Activated T-helper 2 cell treated with anti-CD3 and anti-CD28 coated beads, Interferon-gamma antibody, Interleukin-2, Interleukin-4, amounts not matched to agents 10 μg/mL and 5 μg/mL and 100 μg/mL, durations not matched to agents 14 hours and 24 hours and 36 hours (primary cell): ENCODE data around the gene LGR4. TPM values are rescaled to one million over a fixed set of nuclear protein-coding genes. Genes with fewer than 3 reads are reported as not detected.

Experiments
- DNase-seq: peaks from one replicate; pipeline ENCODE4 v3.0.0; 2021; ENCODE audit warnings: low spot score
- H3K27ac Mint-ChIP-seq: one replicate; pipeline ENCODE4 v1.8.0; 2021; ENCODE audit warnings: mixed read lengths
- H3K27me3 Mint-ChIP-seq: one replicate; pipeline ENCODE4 v1.8.0; 2021; ENCODE audit warnings: low read depth, mixed read lengths
- H3K36me3 Mint-ChIP-seq: one replicate; pipeline ENCODE4 v1.8.0; 2021; ENCODE audit warnings: low read depth, mixed read lengths
- H3K4me1 Mint-ChIP-seq: one replicate; pipeline ENCODE4 v1.8.0; 2021; ENCODE audit warnings: low read depth, mixed read lengths
- H3K4me3 Mint-ChIP-seq: one replicate; pipeline ENCODE4 v1.8.0; 2021; ENCODE audit warnings: low read depth, mild to moderate bottlenecking, moderate library complexity, mixed read lengths
- H3K9me3 Mint-ChIP-seq: one replicate; pipeline ENCODE4 v1.8.0; 2021; ENCODE audit warnings: mixed read lengths
- intact Hi-C: fragments of 100-400 bp; cut with micrococcal nuclease; formaldehyde crosslinking; loops from one replicate; pipeline ENCODE4 v1.15.1; 2023
- total RNA-seq: library from RNA; stranded (reverse); gene quantifications from 2 replicates; pipeline ENCODE4 v1.2.3, GENCODE V29; 2022

The LGR4 gene
- total RNA-seq, 1 donor from 2014 or later, result 0.05 TPM

DNA sequence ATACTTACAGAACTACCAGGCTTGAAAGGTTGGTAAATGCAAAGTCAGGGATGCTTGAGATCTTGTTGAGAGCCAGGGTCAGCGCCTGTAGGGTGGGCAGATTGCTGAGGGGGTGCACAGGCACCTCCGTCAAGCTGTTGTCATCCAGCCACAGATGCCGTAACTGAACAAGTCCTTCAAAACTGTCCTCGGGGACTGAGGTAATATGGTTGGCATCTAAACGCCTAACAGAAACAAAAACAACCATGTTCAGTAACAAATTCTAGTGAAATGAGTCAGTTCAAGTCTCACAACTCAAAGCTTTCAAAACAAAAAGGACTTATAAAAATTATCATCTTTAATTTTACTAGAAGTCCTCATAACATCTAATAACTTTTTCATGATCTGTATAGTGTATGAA, 87.3 kb downstream of the LGR4 start:
- no peaks in the 10 kb centered on the region for H3K36me3 Mint-ChIP-seq
- H3K4me3 Mint-ChIP-seq, result no peak overlapping the region
- intact Hi-C loops, result loop anchor here (5.0 kb wide), 4 partner anchors 33 to 103 kb away; partner anchors contain the start of gene LGR4

DNA sequence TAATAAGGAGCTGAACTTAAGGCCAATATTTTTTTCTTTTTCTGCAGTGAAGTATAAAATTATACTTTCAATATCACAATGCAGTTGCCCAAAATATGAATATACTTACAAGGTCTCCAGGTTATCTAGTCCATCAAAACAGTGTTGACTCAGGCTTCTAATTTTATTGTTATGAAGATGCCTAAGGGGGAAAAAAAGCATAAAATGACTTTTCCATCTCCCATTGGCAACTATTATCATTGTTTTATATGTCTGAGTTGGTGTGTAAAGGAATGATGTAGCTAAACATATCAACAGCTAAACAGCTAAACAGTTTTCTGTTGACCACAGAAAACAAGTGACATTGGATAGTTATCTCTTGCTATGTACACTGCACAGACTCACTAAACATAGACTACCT, 88.4 kb downstream of the LGR4 start:
- intact Hi-C loops, result no loop called here
- DNase-seq, result no peak
- Mint-ChIP-seq H3K4me3 (no peak overlapping the region), H3K4me1 (peaks cover 34% of the 10 kb centered on the region), H3K9me3 (no peaks in the 10 kb centered on the region), H3K27me3 (peaks cover 41% of the 10 kb centered on the region), H3K27ac (no peak overlapping the region), H3K36me3 (no peaks in the 10 kb centered on the region)

More for the DNA sequence above, 87.3 kb downstream of the LGR4 start:
- no peaks in the 10 kb centered on the region for H3K9me3 Mint-ChIP-seq
- peaks cover 38% of the 10 kb centered on the region for H3K4me1 Mint-ChIP-seq
- no peak for DNase-seq
- no peak overlapping the region for H3K27ac Mint-ChIP-seq
- peaks cover 35% of the 10 kb centered on the region for H3K27me3 Mint-ChIP-seq

DNA sequence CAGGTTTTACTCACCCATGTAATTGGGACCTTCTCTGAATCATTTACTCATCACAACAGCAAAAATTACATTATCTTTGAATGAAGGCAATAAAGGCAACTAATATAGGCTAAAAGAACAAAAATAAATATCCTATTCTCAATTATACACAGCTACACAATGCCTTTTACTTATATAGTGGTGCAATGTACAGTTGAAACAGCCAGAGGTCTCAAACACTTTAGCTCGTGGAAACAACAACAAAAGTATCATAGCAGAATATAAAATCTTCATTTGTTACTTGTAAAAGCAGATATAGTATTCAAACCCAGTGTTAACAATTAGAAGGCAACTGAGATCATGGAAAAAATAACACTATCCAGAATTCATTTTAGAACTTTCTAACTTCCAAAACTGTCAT, 88.9 kb downstream of the LGR4 start:
- no peaks in the 10 kb centered on the region for H3K9me3 Mint-ChIP-seq
- H3K27ac Mint-ChIP-seq, result no peak overlapping the region
- H3K36me3 Mint-ChIP-seq, result no peaks in the 10 kb centered on the region
- H3K27me3 Mint-ChIP-seq, result peaks cover 44% of the 10 kb centered on the region
- intact Hi-C loops, result no loop called here
- no peak for DNase-seq
- H3K4me3 Mint-ChIP-seq, result no peak overlapping the region
- peaks cover 28% of the 10 kb centered on the region for H3K4me1 Mint-ChIP-seq

DNA sequence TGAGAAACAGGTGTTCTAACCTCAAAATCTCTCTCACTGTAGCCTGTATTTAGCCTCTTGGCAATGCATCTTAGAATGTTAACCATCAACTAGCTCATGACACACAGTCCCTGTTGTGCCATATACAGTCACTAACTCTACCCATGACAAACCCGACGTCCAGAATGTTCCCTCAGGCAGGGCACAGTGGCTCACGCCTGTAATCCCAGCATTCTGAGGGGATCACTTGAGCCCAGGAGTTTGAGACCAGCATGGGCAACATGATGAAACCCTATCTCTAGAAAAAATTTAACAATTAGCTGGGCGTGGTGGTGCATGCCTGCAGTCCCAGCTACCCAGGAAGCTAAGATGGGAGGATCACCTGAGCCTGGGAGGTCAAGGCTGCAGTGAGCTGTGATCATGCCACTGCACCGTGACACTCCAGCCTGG, 91.3 kb downstream of the LGR4 start:
- intact Hi-C loops, result no loop called here

DNA sequence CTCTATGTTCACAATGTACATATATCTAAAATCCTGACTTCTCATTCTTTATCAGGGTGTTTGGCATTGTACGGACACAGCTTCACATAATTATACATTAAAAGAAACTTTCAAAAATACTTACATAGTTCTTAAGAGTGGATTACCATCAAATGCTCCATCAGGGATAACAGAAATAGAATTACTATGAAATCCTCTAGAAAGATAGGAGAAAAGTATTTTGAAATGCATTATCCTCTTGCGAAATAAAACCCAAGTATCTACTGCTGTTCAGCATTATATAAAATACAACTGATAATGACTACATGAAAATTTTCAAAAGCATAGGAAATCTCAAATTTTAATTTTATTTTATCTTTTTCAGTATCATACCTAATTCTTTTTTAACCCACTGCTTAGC, 91.8 kb downstream of the LGR4 start:
- Mint-ChIP-seq H3K27ac (no peak overlapping the region), H3K9me3 (no peaks in the 10 kb centered on the region), H3K4me3 (no peak overlapping the region), H3K27me3 (peaks cover 45% of the 10 kb centered on the region), H3K36me3 (no peaks in the 10 kb centered on the region), H3K4me1 (peaks cover 11% of the 10 kb centered on the region)
- intact Hi-C loops, result no loop called here
- DNase-seq, result no peak

More for the DNA sequence above, 91.3 kb downstream of the LGR4 start:
- Mint-ChIP-seq H3K4me3 (no peak overlapping the region), H3K9me3 (no peaks in the 10 kb centered on the region), H3K27ac (no peak overlapping the region), H3K4me1 (peaks cover 11% of the 10 kb centered on the region), H3K36me3 (no peaks in the 10 kb centered on the region), H3K27me3 (peaks cover 44% of the 10 kb centered on the region)
- no peak for DNase-seq

DNA sequence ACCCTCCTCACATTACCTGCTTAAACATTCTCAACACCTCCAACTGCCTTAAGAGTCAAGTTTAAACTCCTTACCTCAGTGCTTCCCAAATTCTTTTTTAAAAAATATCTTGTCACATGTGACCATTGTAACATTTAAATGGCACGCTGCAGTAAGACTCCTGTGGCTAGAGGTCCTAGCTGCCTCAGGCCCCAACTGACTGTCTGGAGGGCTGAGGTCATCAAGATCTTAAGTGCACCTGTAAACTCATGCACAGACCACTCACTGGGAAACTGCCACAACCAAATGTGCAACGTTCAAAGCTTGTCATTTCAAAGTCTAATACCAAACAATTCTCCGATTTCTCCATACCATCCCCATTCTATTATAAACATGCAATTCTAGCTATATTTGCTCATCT, 93.1 kb downstream of the LGR4 start:
- Mint-ChIP-seq H3K4me1 (peaks cover 6% of the 10 kb centered on the region), H3K9me3 (no peaks in the 10 kb centered on the region), H3K36me3 (no peaks in the 10 kb centered on the region), H3K27me3 (peaks cover 35% of the 10 kb centered on the region), H3K27ac (no peak overlapping the region), H3K4me3 (no peak overlapping the region)
- intact Hi-C loops, result no loop called here
- DNase-seq, result no peak

DNA sequence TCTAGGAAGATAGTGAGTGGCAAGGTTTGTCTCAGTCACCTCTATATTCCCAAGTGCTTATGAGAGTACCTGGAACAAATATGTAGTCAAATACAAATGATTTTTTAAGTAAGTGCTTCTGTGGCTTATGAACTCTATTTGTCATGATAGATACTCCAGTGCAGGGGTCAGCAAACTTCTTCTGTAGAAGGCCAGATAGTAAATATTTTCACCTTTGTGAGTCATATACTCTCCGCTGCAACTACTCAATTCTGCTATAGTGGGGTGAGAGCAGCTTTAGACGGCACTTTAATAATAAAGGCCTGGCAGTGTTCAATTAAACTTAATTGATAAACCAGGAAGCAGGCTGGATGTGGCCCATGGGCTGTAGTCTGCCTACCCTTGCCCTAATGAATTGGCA, 97.2 kb downstream of the LGR4 start:
- intact Hi-C loops, result no loop called here
- Mint-ChIP-seq H3K4me3 (no peak overlapping the region), H3K27ac (no peak overlapping the region)

DNA sequence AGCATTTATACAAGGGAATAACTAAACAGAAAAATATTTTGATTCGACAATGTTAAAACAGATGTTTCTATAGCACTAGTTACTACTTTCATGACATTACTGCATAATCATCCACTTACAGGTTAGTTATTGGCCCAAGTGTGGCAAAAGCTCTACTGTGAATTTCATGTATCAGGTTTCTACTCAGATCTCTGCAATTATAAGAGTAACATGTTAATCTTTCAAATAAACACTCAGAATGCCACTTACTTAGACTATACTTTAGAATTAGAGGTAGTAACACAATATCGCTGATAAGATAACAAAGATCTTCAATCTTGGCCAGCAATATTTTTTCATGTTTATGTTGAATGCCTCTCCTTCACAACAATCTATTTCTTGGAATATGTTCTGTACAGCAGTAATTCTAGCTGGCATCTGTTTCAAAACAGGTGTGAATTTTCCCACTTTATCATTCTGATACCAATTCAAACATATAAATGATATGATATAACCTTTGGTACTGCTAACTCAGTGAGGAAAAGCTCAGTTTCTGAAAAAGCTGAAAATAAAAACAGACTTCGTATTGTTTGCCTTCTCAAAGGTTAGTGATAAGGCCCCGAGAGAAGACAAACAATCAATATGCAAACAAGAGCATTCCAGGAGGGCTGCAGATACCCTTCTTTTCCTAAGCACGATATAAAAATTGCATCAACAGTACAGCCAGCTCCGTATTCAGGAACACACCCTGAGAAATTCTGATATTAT, 98.6 kb downstream of the LGR4 start:
- Mint-ChIP-seq H3K27me3 (peaks cover 15% of the 10 kb centered on the region), H3K4me1 (no peaks in the 10 kb centered on the region), H3K36me3 (no peaks in the 10 kb centered on the region), H3K4me3 (no peak overlapping the region), H3K9me3 (no peaks in the 10 kb centered on the region), H3K27ac (no peak overlapping the region)
- DNase-seq, result no peak
- intact Hi-C loops, result no loop called here

More for the DNA sequence above, 97.2 kb downstream of the LGR4 start:
- peaks cover 26% of the 10 kb centered on the region for H3K27me3 Mint-ChIP-seq
- DNase-seq, result no peak
- no peaks in the 10 kb centered on the region for H3K9me3 Mint-ChIP-seq
- H3K36me3 Mint-ChIP-seq, result no peaks in the 10 kb centered on the region
- H3K4me1 Mint-ChIP-seq, result no peaks in the 10 kb centered on the region

DNA sequence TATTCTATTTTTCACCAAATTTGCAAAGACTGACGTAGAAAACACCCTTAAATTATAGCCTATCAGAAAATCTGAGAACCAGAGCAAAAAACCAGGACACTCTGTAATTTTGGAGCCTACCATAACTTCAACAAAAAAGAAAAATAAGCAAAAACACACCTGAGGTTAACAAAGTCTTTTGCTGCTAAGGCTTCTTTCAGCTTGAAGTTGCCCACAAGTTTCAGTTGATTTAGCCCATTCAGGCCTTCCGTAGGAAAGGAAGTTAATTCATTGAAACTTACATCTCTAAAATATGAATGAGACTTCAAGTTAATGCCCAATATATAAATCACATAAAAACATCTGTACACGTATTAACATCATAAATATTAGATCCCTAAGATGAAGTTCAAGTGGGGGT, 99.2 kb downstream of the LGR4 start:
- no peak overlapping the region for H3K27ac Mint-ChIP-seq
- DNase-seq, result no peak
- H3K36me3 Mint-ChIP-seq, result no peaks in the 10 kb centered on the region
- no peaks in the 10 kb centered on the region for H3K4me1 Mint-ChIP-seq
- peaks cover 16% of the 10 kb centered on the region for H3K27me3 Mint-ChIP-seq
- no peaks in the 10 kb centered on the region for H3K9me3 Mint-ChIP-seq
- H3K4me3 Mint-ChIP-seq, result no peak overlapping the region
- intact Hi-C loops, result no loop called here

DNA sequence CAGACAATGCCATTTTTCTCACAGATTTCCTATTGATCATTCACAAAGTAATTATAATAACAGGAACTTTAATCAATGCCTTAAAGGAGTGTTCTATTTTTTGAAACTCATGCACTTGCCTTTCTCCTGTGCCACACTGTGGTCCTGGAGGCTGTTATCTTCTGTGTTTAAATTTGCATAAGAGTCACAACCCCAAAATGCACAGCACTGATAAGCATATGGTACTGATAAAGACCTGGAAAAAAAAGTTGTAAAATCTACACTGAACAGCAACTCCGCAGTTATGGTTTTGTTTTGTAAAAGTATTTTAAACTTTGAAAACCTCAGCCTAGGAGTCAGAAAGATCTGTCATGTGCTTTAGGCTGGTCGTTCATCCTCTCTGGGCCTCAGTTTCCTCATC, 100.4 kb downstream of the LGR4 start:
- H3K27me3 Mint-ChIP-seq, result peaks cover 17% of the 10 kb centered on the region
- intact Hi-C loops, result no loop called here
- no peak overlapping the region for H3K27ac Mint-ChIP-seq
- H3K9me3 Mint-ChIP-seq, result no peaks in the 10 kb centered on the region
- no peaks in the 10 kb centered on the region for H3K4me1 Mint-ChIP-seq
- H3K4me3 Mint-ChIP-seq, result no peak overlapping the region
- no peak for DNase-seq
- H3K36me3 Mint-ChIP-seq, result no peaks in the 10 kb centered on the region

DNA sequence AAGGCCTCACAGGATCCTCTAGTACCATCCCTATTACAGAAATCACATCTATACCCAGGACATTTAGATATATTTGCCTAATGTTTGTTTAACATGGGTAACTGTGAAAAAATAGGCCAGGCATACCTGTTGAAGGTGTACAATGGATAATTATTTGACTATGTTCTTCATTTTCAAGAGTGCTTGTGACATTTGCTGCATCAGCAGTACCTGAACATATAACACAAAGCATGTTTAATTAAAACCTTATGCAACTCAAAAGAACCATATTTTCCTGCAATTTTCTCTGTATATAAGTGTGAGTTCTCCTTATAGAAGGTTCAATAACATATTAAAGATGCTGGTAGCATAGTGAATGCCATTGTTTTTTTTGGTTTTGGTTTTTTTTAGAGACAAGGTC, 101.1 kb downstream of the LGR4 start:
- Mint-ChIP-seq H3K4me3 (no peak overlapping the region), H3K9me3 (no peaks in the 10 kb centered on the region), H3K27me3 (peaks cover 16% of the 10 kb centered on the region), H3K36me3 (no peaks in the 10 kb centered on the region), H3K27ac (no peak overlapping the region), H3K4me1 (no peaks in the 10 kb centered on the region)
- no peak for DNase-seq
- intact Hi-C loops, result no loop called here

DNA sequence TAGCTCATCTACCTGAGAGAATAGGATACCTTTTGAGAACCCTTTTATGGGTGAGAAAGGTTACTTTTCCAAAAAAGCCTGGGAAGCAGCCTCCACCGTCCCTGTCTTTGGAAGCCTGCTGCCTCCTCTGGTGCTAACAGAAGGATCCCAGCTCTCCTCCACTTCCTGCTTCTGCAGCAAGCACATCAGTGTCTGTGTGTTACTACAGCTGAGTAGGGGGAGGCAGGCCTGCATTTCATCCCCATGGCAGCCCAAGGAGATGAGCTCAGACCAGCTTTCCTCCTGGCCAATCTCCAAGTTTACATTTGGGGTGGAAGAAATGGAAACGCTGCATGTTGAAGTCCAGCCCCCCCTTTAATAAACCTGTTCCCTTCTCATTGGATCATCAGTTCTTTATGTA, 102.2 kb downstream of the LGR4 start:
- intact Hi-C loops, result no loop called here
- Mint-ChIP-seq H3K27ac (no peak overlapping the region), H3K27me3 (peaks cover 14% of the 10 kb centered on the region)

DNA sequence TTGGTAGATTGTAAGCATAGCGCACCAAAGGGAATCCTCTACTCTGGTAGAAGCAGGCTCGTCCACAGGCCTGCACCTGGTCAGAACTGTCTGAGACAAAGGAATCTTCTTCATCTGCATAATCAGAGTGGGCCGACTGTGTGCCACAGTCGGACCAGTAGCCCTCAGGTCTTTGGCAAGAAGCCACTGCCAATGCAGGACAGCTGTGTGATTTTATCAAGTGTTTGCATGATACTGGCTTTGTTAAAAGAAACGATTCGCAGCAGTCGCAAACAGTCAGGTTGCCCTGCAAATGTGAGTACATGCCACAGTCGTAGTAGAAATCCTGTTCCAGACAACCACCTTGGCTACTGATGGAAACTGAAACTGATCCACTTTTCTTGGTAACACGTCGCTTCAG, 104.7 kb downstream of the LGR4 start:
- peaks cover 9% of the 10 kb centered on the region for H3K4me1 Mint-ChIP-seq
- no peak for DNase-seq
- intact Hi-C loops, result no loop called here
- no peaks in the 10 kb centered on the region for H3K36me3 Mint-ChIP-seq
- H3K27ac Mint-ChIP-seq, result no peak overlapping the region
- peaks cover 15% of the 10 kb centered on the region for H3K27me3 Mint-ChIP-seq
- H3K9me3 Mint-ChIP-seq, result no peaks in the 10 kb centered on the region
- no peak overlapping the region for H3K4me3 Mint-ChIP-seq

More for the DNA sequence above, 102.2 kb downstream of the LGR4 start:
- no peaks in the 10 kb centered on the region for H3K36me3 Mint-ChIP-seq
- H3K4me1 Mint-ChIP-seq, result no peaks in the 10 kb centered on the region
- H3K9me3 Mint-ChIP-seq, result no peaks in the 10 kb centered on the region
- no peak for DNase-seq
- H3K4me3 Mint-ChIP-seq, result no peak overlapping the region
